Measurements from ENCODE around the gene NPIPB4. TPM values are rescaled to one million over a fixed set of nuclear protein-coding genes. Genes with fewer than 3 reads are reported as not detected.
"Not testable (repeated sequence)": the region's sequence is repeated elsewhere in the genome, so short reads cannot be mapped to it uniquely, and the experiment has no call there.

NPIPB4 gene
- polyA plus RNA-seq (ENCODE audit: insufficient read length) = 243 TPM
- long read RNA-seq, donor 1, partial matches to known transcripts = 21 of 22 reads
- long read RNA-seq, donor 1, other reads (novel, unspliced or antisense) = 0 of 22 reads
- long read RNA-seq, donor 2, partial matches to known transcripts = 0 of 1 reads
- long read RNA-seq, donor 2, other reads (novel, unspliced or antisense) = 0 of 1 reads
- long read RNA-seq, donor 3 = 0 reads
- long read RNA-seq, donor 4 = 0 reads
- long read RNA-seq, donor 5, partial matches to known transcripts = 7 of 8 reads
- long read RNA-seq, donor 5, other reads (novel, unspliced or antisense) = 0 of 8 reads
- long read RNA-seq, donor 6 = 0 reads
- long read RNA-seq, donor 7, partial matches to known transcripts = 0 of 4 reads
- long read RNA-seq, donor 7, other reads (novel, unspliced or antisense) = 0 of 4 reads
- long read RNA-seq, donor 8 = 0 reads

GRCh38 chr16:21857656-21858055 lies at the start of gene NPIPB4:
NPIPB4 (minus strand) TSS chr16:21857756; CDS start chr16:21857378, 378 bp downstream.
- DNase-seq = not testable (repeated sequence)

GRCh38 chr16:21898998-21899397 lies 41.4 kb upstream of the NPIPB4 start:
- not testable (repeated sequence) for DNase-seq

GRCh38 chr16:21881988-21882387 lies 24.4 kb upstream of the NPIPB4 start:
- not testable (repeated sequence) for DNase-seq

GRCh38 chr16:21837186-21837585 lies 20.4 kb downstream of the NPIPB4 start:
- not testable (repeated sequence) for DNase-seq

GRCh38 chr16:21836334-21836733 lies 21.2 kb downstream of the NPIPB4 start:
- not testable (repeated sequence) for DNase-seq

GRCh38 chr16:21835747-21836146 lies 21.8 kb downstream of the NPIPB4 start:
- not testable (repeated sequence) for DNase-seq

GRCh38 chr16:21834211-21834610 lies 23.3 kb downstream of the NPIPB4 start:
- DNase-seq = not testable (repeated sequence)

- not testable (repeated sequence) for DNase-seq
Observed at GRCh38 chr16:21829929-21830328, 27.6 kb downstream of the NPIPB4 start.

- DNase-seq = not testable (repeated sequence)
Observed at GRCh38 chr16:21826067-21826706, 31.4 kb downstream of the NPIPB4 start.

- not testable (repeated sequence) for DNase-seq
Observed at GRCh38 chr16:21825526-21825925, 32.0 kb downstream of the NPIPB4 start.

GRCh38 chr16:21823258-21823657 lies 34.3 kb downstream of the NPIPB4 start:
- not testable (repeated sequence) for DNase-seq

GRCh38 chr16:21820908-21821465 lies 36.6 kb downstream of the NPIPB4 start:
- peak; percentile 5 for DNase-seq

GRCh38 chr16:21820028-21820907 lies 37.3 kb downstream of the NPIPB4 start:
- DNase-seq = peak; percentile 66

- not testable (repeated sequence) for DNase-seq
Observed at GRCh38 chr16:21819617-21820016, 37.9 kb downstream of the NPIPB4 start.

GRCh38 chr16:21817012-21817411 lies 40.5 kb downstream of the NPIPB4 start:
- not testable (repeated sequence) for DNase-seq

- not testable (repeated sequence) for DNase-seq
Observed at GRCh38 chr16:21815694-21816093, 41.9 kb downstream of the NPIPB4 start.

- not testable (repeated sequence) for DNase-seq
Observed at GRCh38 chr16:21802375-21802663, 55.2 kb downstream of the NPIPB4 start.

GRCh38 chr16:21801538-21802374 lies 55.8 kb downstream of the NPIPB4 start:
- peak; percentile 10 for DNase-seq

GRCh38 chr16:21798601-21799000 lies 59.0 kb downstream of the NPIPB4 start:
- not testable (repeated sequence) for DNase-seq

- not testable (repeated sequence) for DNase-seq
Observed at GRCh38 chr16:21793310-21793709, 64.2 kb downstream of the NPIPB4 start.

- not testable (repeated sequence) for DNase-seq
Observed at GRCh38 chr16:21790506-21790905, 67.0 kb downstream of the NPIPB4 start.

Data from left kidney (tissue), 8 donors.